GM12892 (cell line): ENCODE results near the gene LGMN.
"Not testable (repeated sequence)": the region's sequence is repeated elsewhere in the genome, so short reads cannot be mapped to it uniquely, and the experiment has no call there.

Experiments
- DNase-seq: peaks from one replicate; pipeline ENCODE4 v3.0.0; 2011; ENCODE audit not compliant: insufficient read length
- FAIRE-seq: peaks from 2 replicates; lab custom pipeline; 2011; peaks lifted over from hg19 to GRCh38; lab: Jason Lieb, UNC
- POLR2A ChIP-seq: IDR thresholded peaks from 2 replicates; pipeline ENCODE4 v1.6.1; 2011; ENCODE audit warnings: low read depth, low read length, control low read depth
- POLR2AphosphoS5 ChIP-seq: IDR thresholded peaks from 2 replicates; pipeline ENCODE4 v1.6.1; 2011; ENCODE audit warnings: low read depth, low read length, control low read depth
- TAF1 ChIP-seq: IDR thresholded peaks from 2 replicates; pipeline ENCODE4 v1.6.1; 2011; ENCODE audit warnings: low read depth, mild to moderate bottlenecking, control low read depth, low read length, borderline replicate concordance

LGMN gene

GRCh38 chr14:92780444-92781232 lies 32.2 kb upstream of the LGMN start:
- DNase-seq (no peak), FAIRE-seq (no peak)
- no peak for TF ChIP-seq POLR2AphosphoS5
- no peak for TF ChIP-seq TAF1
- no peak for TF ChIP-seq POLR2A

- FAIRE-seq, result peak; percentile 95
These were observed 30.6 kb upstream of the LGMN start for GRCh38 chr14:92778868-92779565.

GRCh38 chr14:92775292-92775691 lies 26.9 kb upstream of the LGMN start:
- FAIRE-seq, DNase-seq: not testable (repeated sequence)

More at GRCh38 chr14:92778868-92779565, 30.6 kb upstream of the LGMN start:
- not testable (repeated sequence) for DNase-seq

DNA sequence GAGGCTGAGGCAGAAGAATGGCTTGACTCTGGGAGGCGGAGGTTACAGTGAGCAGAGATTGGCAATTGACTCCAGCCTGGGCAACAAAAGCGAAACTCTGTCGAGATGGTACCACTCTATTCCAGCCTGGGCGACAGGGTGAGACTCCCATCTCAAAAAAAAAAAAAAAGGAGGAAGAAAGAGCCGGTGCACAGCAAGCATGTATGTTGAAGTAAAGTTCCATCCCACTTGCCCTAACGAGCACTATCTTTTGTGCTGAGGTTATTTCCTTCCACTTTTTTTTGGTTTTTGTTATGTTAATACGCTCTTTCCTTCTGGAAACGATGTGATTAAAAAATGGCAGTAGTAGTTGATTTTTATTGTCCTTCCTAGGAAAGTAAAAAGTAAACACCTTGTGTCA lies 26.1 kb upstream of the LGMN start:
- FAIRE-seq, result peak; percentile 5
- DNase-seq, result no peak
- TF ChIP-seq POLR2A, result no peak
- TF ChIP-seq TAF1, result no peak
- TF ChIP-seq POLR2AphosphoS5, result no peak

GRCh38 chr14:92770484-92770883 lies 22.1 kb upstream of the LGMN start:
- DNase-seq, result no peak
- FAIRE-seq, result peak; percentile 14
- TF ChIP-seq POLR2A (no peak), TAF1 (no peak), POLR2AphosphoS5 (no peak)

DNA sequence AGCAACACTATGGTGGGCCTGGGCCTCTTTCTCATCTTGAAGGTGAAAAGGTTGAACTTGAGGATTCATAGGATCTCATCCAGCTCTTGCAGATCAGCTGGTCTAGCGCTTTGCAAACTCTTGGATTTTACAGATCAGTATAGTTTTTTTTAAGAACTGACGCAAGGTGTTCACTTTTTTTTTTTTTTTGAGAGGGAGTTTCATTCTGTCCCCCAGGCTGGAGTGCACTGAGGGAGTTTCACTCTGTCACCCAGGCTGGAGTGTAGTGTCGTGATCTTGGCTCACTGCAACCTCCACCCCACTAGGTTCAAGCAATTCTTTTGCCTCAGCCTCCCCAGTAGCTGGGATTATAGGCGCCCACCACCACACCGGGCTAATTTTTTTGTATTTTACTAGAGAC lies 20.4 kb upstream of the LGMN start:
- TF ChIP-seq POLR2A (no peak), TAF1 (no peak), POLR2AphosphoS5 (no peak)
- DNase-seq (no peak), FAIRE-seq (no peak)

DNA sequence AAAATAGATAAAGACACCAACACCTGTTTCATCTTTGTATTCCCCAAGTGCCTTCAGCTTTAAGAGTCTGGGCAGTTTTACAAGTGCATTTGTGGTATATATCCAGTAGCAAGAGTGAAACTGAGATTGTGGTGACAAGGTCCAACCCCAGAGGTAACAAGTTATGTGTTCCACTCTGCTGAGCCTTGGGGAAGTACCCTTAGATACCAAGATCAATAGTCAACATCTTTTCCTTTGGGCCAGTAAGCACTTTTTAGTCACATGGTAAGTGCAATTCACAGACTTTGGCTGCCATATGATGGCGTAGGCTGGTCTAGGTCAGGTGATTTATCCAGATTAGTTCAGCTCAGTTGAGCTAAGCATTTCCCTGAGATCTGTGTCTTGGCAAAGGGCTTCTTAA lies 19.8 kb upstream of the LGMN start:
- FAIRE-seq (peak; percentile 100), DNase-seq (peak; percentile 32)

GRCh38 chr14:92763666-92764631 lies 15.5 kb upstream of the LGMN start:
- peak; percentile 100 for FAIRE-seq
- DNase-seq, result not testable (repeated sequence)

DNA sequence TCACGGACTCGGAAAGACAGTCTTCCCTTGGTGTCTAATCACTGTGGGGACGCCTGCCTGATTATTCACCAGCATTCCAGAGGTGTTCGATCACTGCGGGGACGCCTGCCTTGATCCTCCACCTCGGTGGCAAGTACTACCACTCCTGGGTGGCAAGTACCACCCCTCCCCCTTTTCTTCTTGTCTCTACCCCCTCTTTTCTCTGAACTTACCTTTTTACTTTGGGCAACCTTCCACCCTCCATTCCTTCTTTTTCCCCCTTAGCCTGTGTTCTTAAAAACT lies 12.0 kb upstream of the LGMN start:
- TF ChIP-seq POLR2A, result no peak
- no peak for TF ChIP-seq TAF1
- TF ChIP-seq POLR2AphosphoS5, result no peak
- FAIRE-seq (no peak), DNase-seq (no peak)

GRCh38 chr14:92759679-92760523 lies 11.5 kb upstream of the LGMN start:
- DNase-seq, result no peak
- peak; percentile 92 for FAIRE-seq
- no peak for TF ChIP-seq TAF1
- no peak for TF ChIP-seq POLR2A
- no peak for TF ChIP-seq POLR2AphosphoS5

DNA sequence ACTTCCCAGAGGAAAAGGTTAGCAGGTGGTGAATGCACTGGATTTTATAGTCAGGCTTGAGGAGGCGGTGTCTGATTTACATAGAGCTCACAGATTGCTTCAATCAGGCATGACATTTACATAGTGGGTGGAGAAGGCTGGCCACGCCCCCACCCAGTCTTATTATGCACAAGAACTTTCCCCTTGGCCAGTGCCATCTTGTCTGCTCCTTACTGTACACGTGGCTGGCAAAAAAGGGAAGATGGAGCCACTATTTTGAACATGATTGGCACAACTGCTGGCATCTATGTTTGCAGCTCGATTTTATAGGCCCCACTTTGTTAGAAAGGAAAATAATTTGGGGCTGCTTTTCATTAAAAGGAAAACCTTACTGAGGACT lies 10.9 kb upstream of the LGMN start:
- no peak for DNase-seq
- TF ChIP-seq POLR2AphosphoS5, result no peak
- no peak for TF ChIP-seq TAF1
- TF ChIP-seq POLR2A, result no peak
- peak; percentile 68 for FAIRE-seq

GRCh38 chr14:92756446-92756845 lies 8.0 kb upstream of the LGMN start:
- no peak for DNase-seq
- no peak for TF ChIP-seq POLR2AphosphoS5
- TF ChIP-seq TAF1, result no peak
- TF ChIP-seq POLR2A, result no peak
- FAIRE-seq, result no peak
